HEK293T (cell line): ENCODE data around the gene ATAT1.

ENCODE experiments used
- CTCF ChIA-PET: fragments of 350-600 bp; formaldehyde crosslinking; extraction: SDS; loops from one replicate; lab custom pipeline; 2021; ENCODE audit warnings: antibody characterized with exemption, inconsistent platforms; lab: Yijun Ruan, JAX
- POLR2A ChIA-PET: fragments of 350-600 bp; formaldehyde crosslinking; extraction: SDS; loops from one replicate; lab custom pipeline; 2020; ENCODE audit warnings: antibody characterized with exemption, inconsistent platforms; lab: Yijun Ruan, JAX
- DNase-seq: peaks from one replicate; pipeline ENCODE4 v3.0.0; 2012; ENCODE audit warnings: mixed read lengths; ENCODE audit errors: extremely low spot score
- ARNT ChIP-seq: fragments of 450-650 bp; IDR thresholded peaks from 2 replicates; pipeline ENCODE4 v1.6.1; 2017; ENCODE audit warnings: mild to moderate bottlenecking
- BHLHE40 ChIP-seq: fragments of 450-650 bp; IDR thresholded peaks from 2 replicates; pipeline ENCODE4 v1.6.1; 2016; ENCODE audit warnings: mild to moderate bottlenecking, moderate library complexity, borderline replicate concordance
- CTBP1 ChIP-seq: fragments of 450-650 bp; IDR thresholded peaks from 2 replicates; pipeline ENCODE4 v1.6.1; 2016; ENCODE audit warnings: borderline replicate concordance
- ELF4 ChIP-seq: fragments of 450-650 bp; IDR thresholded peaks from 2 replicates; pipeline ENCODE4 v1.6.1; 2017; ENCODE audit warnings: antibody characterized with exemption
- FOXA1 ChIP-seq: fragments of 450-650 bp; IDR thresholded peaks from 2 replicates; pipeline ENCODE4 v1.6.1; 2016; ENCODE audit warnings: mild to moderate bottlenecking
- FOXK2 ChIP-seq: fragments of 450-650 bp; IDR thresholded peaks from 2 replicates; pipeline ENCODE4 v1.6.1; 2016; ENCODE audit warnings: mild to moderate bottlenecking
- FOXM1 ChIP-seq: fragments of 450-650 bp; IDR thresholded peaks from 2 replicates; pipeline ENCODE4 v1.6.1; 2017; ENCODE audit warnings: mild to moderate bottlenecking, borderline replicate concordance
- HDGF ChIP-seq: fragments of 450-650 bp; IDR thresholded peaks from 2 replicates; pipeline ENCODE4 v1.6.1; 2017; ENCODE audit warnings: antibody characterized with exemption, borderline replicate concordance
- L3MBTL2 ChIP-seq: fragments of 450-650 bp; conservative IDR thresholded peaks from 2 replicates; pipeline ENCODE4 v1.6.1; 2016; ENCODE audit warnings: mild to moderate bottlenecking
- LEF1 ChIP-seq: fragments of 450-650 bp; IDR thresholded peaks from 2 replicates; pipeline ENCODE4 v1.6.1; 2017; ENCODE audit warnings: mild to moderate bottlenecking, borderline replicate concordance
- NFRKB ChIP-seq: fragments of 450-650 bp; IDR thresholded peaks from 2 replicates; pipeline ENCODE4 v1.6.1; 2016; ENCODE audit warnings: mild to moderate bottlenecking, moderate library complexity
- SP1 ChIP-seq: fragments of 450-650 bp; IDR thresholded peaks from 2 replicates; pipeline ENCODE4 v1.6.1; 2017
- SUZ12 ChIP-seq: fragments of 450-650 bp; IDR thresholded peaks from 2 replicates; pipeline ENCODE4 v1.6.1; 2016; ENCODE audit warnings: mild to moderate bottlenecking
- TARDBP ChIP-seq: fragments of 450-650 bp; IDR thresholded peaks from 2 replicates; pipeline ENCODE4 v1.6.1; 2016
- ZNF384 ChIP-seq: fragments of 450-650 bp; IDR thresholded peaks from 2 replicates; pipeline ENCODE4 v1.6.1; 2016
- TF ChIP-seq, protein P1 (sequence below): fragments of 450-650 bp; IDR thresholded peaks from 2 replicates; pipeline ENCODE4 v1.6.1; 2016

Gene ATAT1

DNA sequence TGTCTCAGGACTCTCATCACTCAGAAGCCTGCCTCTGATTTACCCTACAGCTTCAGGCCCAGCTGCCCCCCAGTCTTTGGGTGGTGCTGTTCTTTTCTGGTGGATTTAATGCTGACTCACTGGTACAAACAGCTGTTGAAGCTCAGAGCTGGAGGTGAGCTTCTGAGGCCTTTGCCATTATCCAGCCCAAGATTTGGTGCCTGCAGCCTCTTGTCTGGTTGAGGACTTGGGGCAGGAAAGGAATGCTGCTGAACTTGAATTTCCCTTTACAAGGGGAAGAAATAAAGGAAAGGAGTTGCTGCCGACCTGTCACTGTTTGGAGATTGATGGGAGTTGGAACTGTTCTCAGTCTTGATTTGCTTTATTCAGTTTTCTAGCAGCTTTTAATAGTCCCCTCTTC lies 35.7 kb upstream of the ATAT1 start:
- ChIA-PET POLR2A (interaction anchor here (0.6 to 2.3 kb wide), 5 partner anchors 9 to 55 kb away, joined by 3 to 17 read pairs (median 3); no protein-coding TSS in a partner anchor), CTCF (no interaction called here)
- DNase-seq = no peak
- TF ChIP-seq FOXM1 = no peak
- TF ChIP-seq BHLHE40 = no peak
- TF ChIP-seq SP1 = no peak
- TF ChIP-seq L3MBTL2 = no peak
- TF ChIP-seq FOXK2 = no peak
- TF ChIP-seq TARDBP = no peak
- no peak for TF ChIP-seq CTBP1
- TF ChIP-seq ELF4 = no peak
- TF ChIP-seq HDGF = no peak
- TF ChIP-seq SUZ12 = no peak
- no peak for TF ChIP-seq ARNT
- no peak for TF ChIP-seq LEF1
- TF ChIP-seq FOXA1 = no peak
- TF ChIP-seq, protein P1, sequence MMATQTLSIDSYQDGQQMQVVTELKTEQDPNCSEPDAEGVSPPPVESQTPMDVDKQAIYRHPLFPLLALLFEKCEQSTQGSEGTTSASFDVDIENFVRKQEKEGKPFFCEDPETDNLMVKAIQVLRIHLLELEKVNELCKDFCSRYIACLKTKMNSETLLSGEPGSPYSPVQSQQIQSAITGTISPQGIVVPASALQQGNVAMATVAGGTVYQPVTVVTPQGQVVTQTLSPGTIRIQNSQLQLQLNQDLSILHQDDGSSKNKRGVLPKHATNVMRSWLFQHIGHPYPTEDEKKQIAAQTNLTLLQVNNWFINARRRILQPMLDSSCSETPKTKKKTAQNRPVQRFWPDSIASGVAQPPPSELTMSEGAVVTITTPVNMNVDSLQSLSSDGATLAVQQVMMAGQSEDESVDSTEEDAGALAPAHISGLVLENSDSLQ = no peak

DNA sequence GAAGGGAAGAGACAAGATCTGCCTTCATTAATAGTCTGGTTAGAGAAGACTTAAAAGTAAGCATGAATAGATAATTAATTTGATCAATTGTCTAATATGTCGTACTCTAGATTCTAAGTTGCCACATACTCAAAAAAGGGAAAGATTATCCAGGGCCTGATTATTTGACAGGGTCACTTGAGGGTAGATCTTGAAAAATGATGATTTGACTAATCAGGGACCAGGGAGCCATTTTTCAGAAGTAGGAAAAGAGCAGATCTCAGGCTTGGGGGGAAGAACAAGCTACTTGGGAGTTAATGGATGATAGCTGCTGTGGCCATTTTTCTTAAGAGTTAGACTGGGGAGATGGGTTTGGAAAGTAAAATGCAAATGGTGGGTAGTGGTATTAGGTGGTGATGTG lies 34.4 kb upstream of the ATAT1 start:
- TF ChIP-seq ARNT (no peak), TARDBP (no peak), FOXA1 (no peak)
- no peak for DNase-seq
- CTCF ChIA-PET = no interaction called here
- POLR2A ChIA-PET = interaction anchor here (0.8 to 1.2 kb wide), 3 partner anchors 21 to 25 kb away, joined by 3 to 5 read pairs (median 3); partner anchors contain the start of genes ABCF1, MRPS18B and PPP1R10

DNA sequence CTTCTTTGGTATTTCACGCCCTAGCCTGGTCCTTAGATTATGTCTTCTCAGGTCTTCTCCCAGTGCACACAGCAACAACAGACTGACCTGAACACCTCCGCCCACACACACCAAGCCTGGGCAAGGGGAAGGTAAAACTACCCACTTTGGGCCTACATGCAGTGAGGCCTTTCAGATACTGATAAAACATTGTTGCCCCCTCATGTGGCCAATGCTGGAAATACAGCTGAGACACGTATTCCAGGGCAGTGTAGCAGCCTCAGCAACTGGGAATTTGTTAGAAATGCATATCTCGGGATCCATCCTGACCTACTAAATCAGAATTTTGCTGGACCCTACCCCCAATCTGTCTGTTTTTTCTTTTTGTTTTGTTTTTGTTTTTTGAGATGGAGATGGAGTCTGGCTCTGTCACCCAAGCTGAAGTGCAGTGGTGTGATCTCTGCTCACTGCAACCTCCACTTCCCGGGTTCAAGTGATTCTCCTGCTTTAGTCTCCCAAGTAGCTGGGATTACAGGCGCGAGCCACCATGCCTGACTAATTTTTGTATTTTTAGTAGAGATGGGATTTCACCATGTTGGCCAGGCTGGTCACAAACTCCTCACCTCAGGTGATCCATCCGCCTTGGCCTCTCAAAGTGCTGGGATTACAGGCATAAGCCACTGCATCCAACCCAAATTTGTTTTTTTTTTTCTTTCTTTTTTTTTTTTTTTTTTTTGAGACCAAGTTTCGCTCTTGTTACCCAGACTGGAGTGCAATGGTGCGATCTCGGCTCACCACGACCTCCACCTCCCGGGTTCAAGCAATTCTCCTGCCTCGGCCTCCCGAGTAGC lies 29.1 kb upstream of the ATAT1 start:
- POLR2A ChIA-PET = interaction anchor here (0.8 to 7.0 kb wide), 8 partner anchors 8 to 75 kb away, joined by 3 to 90 read pairs (median 3); partner anchors contain the start of genes ABCF1, DHX16, GNL1 and PRR3
- CTCF ChIA-PET = interaction anchor here (0.6 to 2.8 kb wide), 12 partner anchors 10 to 134 kb away, joined by 3 to 18 read pairs (median 4); partner anchors contain the start of gene ABCF1
- DNase-seq = peak; percentile 70

DNA sequence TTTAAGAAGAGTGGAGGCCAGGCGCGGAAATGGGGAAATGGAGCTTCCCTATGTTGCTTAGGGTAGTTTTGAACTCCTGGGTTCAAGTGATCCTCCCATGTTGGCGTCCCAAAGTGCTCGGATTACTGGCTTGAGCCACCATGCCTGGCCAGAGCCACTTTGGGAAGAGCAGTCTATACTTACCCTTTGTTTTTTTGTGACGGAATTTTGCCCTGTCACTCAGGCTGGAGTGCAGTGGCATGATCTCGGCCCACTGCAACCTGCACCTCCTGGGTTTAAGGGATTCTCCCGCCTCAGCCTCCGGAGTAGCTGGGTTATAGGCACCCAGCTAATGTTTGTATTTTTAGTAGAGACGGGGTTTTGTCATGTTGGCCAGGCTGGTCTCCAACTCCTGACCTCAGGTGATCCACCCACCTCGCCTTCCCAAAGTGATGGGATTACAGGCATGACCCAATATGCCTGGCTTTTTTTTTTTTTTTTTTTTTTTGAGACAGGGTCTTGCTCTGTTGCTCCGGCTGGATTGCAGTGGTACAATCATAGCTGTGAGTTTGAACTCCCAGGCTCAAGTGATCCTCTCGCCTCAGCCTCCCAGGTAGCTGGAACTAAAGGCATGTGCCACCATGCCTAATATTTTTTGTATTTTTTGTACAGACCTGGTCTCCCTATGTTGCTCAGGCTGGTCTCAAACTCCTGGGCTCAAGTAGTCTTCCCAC lies 27.6 kb upstream of the ATAT1 start:
- DNase-seq = no peak
- ChIA-PET CTCF (interaction anchor here (1.0 kb wide), 1 partner anchor 54 kb away, joined by 5 read pairs; no protein-coding TSS in a partner anchor), POLR2A (interaction anchor here (1.1 to 7.0 kb wide), 4 partner anchors 9 to 42 kb away, joined by 3 to 90 read pairs (median 11); partner anchors contain the start of gene PRR3)
- TF ChIP-seq BHLHE40 = no peak
- TF ChIP-seq L3MBTL2 = no peak
- no peak for TF ChIP-seq SUZ12
- TF ChIP-seq ZNF384 = peak; percentile 50
- TF ChIP-seq, protein P1 = peak; percentile 42; the same call in 1 of the 2 replicates

DNA sequence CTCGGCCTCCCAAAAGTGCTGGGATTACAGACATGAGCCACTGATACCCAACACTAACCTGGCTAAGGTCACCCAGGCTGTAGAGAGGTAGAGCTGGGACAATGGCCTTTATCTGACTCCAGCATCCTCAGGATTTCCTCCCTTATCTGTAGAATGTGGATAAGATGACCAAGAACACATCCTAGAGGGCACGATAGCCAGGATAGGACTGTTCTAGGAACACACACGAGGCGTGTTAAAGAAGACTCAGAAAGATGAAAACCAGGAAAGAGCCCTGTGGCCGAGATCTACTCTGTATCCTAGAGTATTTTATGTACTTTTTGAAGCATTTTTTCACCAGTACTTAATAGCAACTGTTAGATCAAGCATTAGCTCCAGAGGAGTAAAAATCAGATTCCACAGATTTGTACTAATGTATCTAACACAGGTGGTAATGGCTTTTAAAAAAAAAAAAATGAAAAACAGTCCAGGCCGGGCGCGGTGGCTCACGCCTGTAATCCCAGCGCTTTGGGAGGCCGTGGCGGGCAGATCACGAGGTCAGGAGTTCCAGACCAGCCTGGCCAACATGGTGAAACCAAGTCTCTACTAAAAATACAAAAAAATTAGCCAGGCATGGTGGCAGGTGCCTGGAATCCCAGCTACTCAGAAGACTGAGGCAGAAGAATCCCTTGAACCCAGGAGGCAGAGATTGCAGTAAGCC lies 26.9 kb upstream of the ATAT1 start:
- POLR2A ChIA-PET = interaction anchor here (1.0 to 7.0 kb wide), 5 partner anchors 9 to 55 kb away, joined by 3 to 90 read pairs (median 7); partner anchors contain the start of gene PRR3
- no peak for DNase-seq
- TF ChIP-seq ELF4 = no peak
- no peak for TF ChIP-seq HDGF
- no peak for TF ChIP-seq ARNT
- no peak for TF ChIP-seq FOXK2
- TF ChIP-seq ZNF384 = no peak
- TF ChIP-seq L3MBTL2 = no peak
- TF ChIP-seq LEF1 = no peak
- TF ChIP-seq NFRKB = no peak
- TF ChIP-seq FOXA1 = no peak
- no peak for TF ChIP-seq BHLHE40
- TF ChIP-seq FOXM1 = no peak
- TF ChIP-seq CTBP1 = no peak
- no peak for TF ChIP-seq SP1
- no peak for TF ChIP-seq SUZ12
- CTCF ChIA-PET = no interaction called here

DNA sequence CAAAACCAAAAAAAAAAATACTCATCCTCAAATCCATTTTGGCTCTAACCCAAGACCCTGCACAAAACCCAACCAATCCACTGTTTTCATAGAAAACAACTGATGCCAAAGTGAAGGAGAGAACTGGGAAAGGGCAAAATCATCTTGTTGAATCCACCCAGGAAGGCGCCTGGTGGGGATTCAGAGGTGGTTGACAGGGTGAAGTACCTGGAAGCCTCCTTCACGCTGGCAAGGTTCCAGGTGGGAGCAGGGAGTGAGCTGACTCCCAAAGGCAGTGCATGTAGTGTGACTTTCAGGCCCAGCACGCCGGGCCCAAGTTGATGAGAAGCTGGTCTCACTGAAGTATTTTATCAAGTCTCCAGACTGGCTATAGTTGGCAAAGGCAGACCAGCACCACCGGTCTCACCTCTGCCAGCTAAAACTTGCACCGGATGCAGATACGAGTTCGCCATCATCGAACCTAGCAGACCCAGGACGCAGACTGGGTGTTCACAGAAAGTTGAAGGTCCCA lies 26.2 kb upstream of the ATAT1 start:
- DNase-seq = no peak
- TF ChIP-seq LEF1 = no peak
- TF ChIP-seq FOXM1 = no peak
- TF ChIP-seq NFRKB = no peak
- TF ChIP-seq ZNF384 = no peak
- TF ChIP-seq CTBP1 = no peak
- no peak for TF ChIP-seq FOXK2
- TF ChIP-seq, protein P1 = no peak
- POLR2A ChIA-PET = interaction anchor here (1.0 to 7.0 kb wide), 5 partner anchors 10 to 56 kb away, joined by 3 to 90 read pairs (median 7); partner anchors contain the start of gene PRR3
- CTCF ChIA-PET = interaction anchor here (1.3 to 1.5 kb wide), 2 partner anchors 12 to 130 kb away, joined by 4 to 5 read pairs; no protein-coding TSS in a partner anchor
